IMR-90 (cell line): ENCODE data around the gene PLA2G4B. TPM values are rescaled to one million over a fixed set of nuclear protein-coding genes. Genes with fewer than 3 reads are reported as not detected.

Experiments used
- MAFK ChIP-seq: IDR thresholded peaks from 2 replicates; pipeline ENCODE4 v1.6.1; 2012; ENCODE audit warnings: low read depth, low read length, improper control_type of control experiment
- MAZ ChIP-seq: IDR thresholded peaks from 2 replicates; pipeline ENCODE4 v1.6.1; 2012; ENCODE audit warnings: low read depth, mild to moderate bottlenecking, low read length, improper control_type of control experiment, moderate library complexity, borderline replicate concordance
- NFE2L2 ChIP-seq: fragments of 150-350 bp; IDR thresholded peaks from 2 replicates; pipeline ENCODE4 v1.6.1; 2016; ENCODE audit warnings: low read depth, mild to moderate bottlenecking, low read length
- polyA plus RNA-seq, 3 experiments: library from polyadenylated mRNA; depleted of rRNA; stranded (reverse); fragments of >200 nt; gene quantifications; 2 replicates each; pipeline ENCODE4 v1.2.3, GENCODE V29; 2012; ENCODE audit warnings: low replicate concordance in 1 of 3
- total RNA-seq: library from RNA; depleted of rRNA; stranded (reverse); fragments of >200 nt; gene quantifications from 2 replicates; pipeline ENCODE4 v1.2.3, GENCODE V29; 2012
- TF ChIP-seq, protein P1 (sequence below): conservative IDR thresholded peaks from 2 replicates; pipeline ENCODE4 v1.5.1; 2012; ENCODE audit warnings: mild to moderate bottlenecking, low read depth, low read length, improper control_type of control experiment

Gene PLA2G4B
- total and polyA plus RNA-seq, 2 of the 4 experiments (the other 2 are of a cell fraction), result 0.18 to 3.1 TPM

DNA sequence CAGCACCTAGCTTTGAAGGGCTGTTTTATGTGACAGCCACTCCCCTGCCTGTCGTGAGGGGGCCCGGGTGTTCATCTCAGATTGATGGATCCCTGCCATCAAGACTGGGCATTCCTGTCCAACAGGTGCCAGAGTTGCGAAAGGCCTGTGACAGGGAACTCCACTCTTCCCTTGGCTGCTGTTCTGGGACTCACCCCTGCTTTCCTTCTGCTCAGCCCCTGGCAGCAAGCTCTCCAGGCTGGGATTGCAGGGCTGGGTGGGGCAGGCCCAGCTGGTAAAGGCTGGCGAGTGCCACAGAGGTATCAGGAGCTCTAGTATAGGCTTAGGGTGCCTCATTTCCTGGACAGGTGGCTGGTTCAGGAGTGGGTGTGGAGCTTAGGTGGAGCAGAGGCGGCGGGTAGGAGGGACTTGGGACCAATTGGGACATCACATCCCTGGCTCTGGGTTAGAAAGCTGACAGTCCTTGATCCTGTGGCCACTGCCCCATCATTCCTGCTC, at the start of gene PLA2G4B (continued):
- TF ChIP-seq, protein P1, sequence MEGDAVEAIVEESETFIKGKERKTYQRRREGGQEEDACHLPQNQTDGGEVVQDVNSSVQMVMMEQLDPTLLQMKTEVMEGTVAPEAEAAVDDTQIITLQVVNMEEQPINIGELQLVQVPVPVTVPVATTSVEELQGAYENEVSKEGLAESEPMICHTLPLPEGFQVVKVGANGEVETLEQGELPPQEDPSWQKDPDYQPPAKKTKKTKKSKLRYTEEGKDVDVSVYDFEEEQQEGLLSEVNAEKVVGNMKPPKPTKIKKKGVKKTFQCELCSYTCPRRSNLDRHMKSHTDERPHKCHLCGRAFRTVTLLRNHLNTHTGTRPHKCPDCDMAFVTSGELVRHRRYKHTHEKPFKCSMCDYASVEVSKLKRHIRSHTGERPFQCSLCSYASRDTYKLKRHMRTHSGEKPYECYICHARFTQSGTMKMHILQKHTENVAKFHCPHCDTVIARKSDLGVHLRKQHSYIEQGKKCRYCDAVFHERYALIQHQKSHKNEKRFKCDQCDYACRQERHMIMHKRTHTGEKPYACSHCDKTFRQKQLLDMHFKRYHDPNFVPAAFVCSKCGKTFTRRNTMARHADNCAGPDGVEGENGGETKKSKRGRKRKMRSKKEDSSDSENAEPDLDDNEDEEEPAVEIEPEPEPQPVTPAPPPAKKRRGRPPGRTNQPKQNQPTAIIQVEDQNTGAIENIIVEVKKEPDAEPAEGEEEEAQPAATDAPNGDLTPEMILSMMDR, result no peak
- no peak for TF ChIP-seq MAZ
- TF ChIP-seq NFE2L2, result no peak
- TF ChIP-seq MAFK, result no peak
